H9 (cell line): ENCODE data around the gene NCOA1. TPM values are rescaled to one million over a fixed set of nuclear protein-coding genes. Genes with fewer than 3 reads are reported as not detected.

Source experiments
- DNase-seq: peaks from one replicate; pipeline ENCODE4 v3.0.0-alpha.2; 2017
- H2AFZ ChIP-seq: one replicate; pipeline ENCODE4 v1.6.1; 2013; ENCODE audit warnings: mild to moderate bottlenecking, low read length, control low read depth, moderate library complexity
- H2AK5ac ChIP-seq: 2 replicates; pipeline ENCODE4 v1.6.1; 2013; ENCODE audit warnings: low read length, control low read depth, mixed read lengths; ENCODE audit not compliant: insufficient read length
- H2BK120ac ChIP-seq: one replicate; pipeline ENCODE4 v1.6.1; 2013; ENCODE audit warnings: low read depth, mild to moderate bottlenecking, low read length, control low read depth, inconsistent platforms; ENCODE audit not compliant: poor library complexity, severe bottlenecking
- H2BK12ac ChIP-seq: 2 replicates; pipeline ENCODE4 v1.6.1; 2013; ENCODE audit warnings: low read length, control low read depth, mixed read lengths, low read depth; ENCODE audit not compliant: insufficient read length
- H2BK15ac ChIP-seq: 2 replicates; pipeline ENCODE4 v1.6.1; 2013; ENCODE audit warnings: low read depth, low read length, control low read depth
- H2BK20ac ChIP-seq: one replicate; pipeline ENCODE4 v1.6.1; 2013; ENCODE audit warnings: low read depth, mild to moderate bottlenecking, low read length, control low read depth, inconsistent platforms; ENCODE audit not compliant: poor library complexity, severe bottlenecking
- H2BK5ac ChIP-seq: 2 replicates; pipeline ENCODE4 v1.6.1; 2013; ENCODE audit warnings: low read length, control low read depth, mixed read lengths; ENCODE audit not compliant: insufficient read length
- H3K14ac ChIP-seq: 2 replicates; pipeline ENCODE4 v1.6.1; 2013; ENCODE audit warnings: low read length, control low read depth; ENCODE audit not compliant: insufficient read depth
- H3K18ac ChIP-seq: 2 replicates; pipeline ENCODE4 v1.6.1; 2013; ENCODE audit warnings: low read depth, mild to moderate bottlenecking, mixed read lengths, low read length, control low read depth; ENCODE audit not compliant: insufficient read length
- H3K23ac ChIP-seq: 2 replicates; pipeline ENCODE4 v1.6.1; 2013; ENCODE audit warnings: low read length, control low read depth, mixed read lengths, low read depth; ENCODE audit not compliant: insufficient read length
- H3K23me2 ChIP-seq: 2 replicates; pipeline ENCODE4 v1.6.1; 2013; ENCODE audit warnings: low read depth, mild to moderate bottlenecking, mixed read lengths, low read length, control low read depth; ENCODE audit not compliant: insufficient read length, poor library complexity, severe bottlenecking
- H3K27ac ChIP-seq: 2 replicates; pipeline ENCODE4 v1.5.1; 2013; ENCODE audit warnings: low read length, control low read depth, mixed read lengths, low read depth; ENCODE audit not compliant: insufficient read length
- H3K27me3 ChIP-seq: 2 replicates; pipeline ENCODE4 v1.6.1; 2013; ENCODE audit warnings: low read length, control low read depth, inconsistent platforms; ENCODE audit not compliant: insufficient read depth
- H3K4ac ChIP-seq: 2 replicates; pipeline ENCODE4 v1.6.1; 2013; ENCODE audit warnings: low read depth, mild to moderate bottlenecking, control low read depth, inconsistent platforms, low read length, moderate library complexity
- H3K4me1 ChIP-seq: 2 replicates; pipeline ENCODE4 v1.6.1; 2013; ENCODE audit warnings: low read length, control low read depth, inconsistent platforms; ENCODE audit not compliant: insufficient read depth
- H3K4me2 ChIP-seq: 2 replicates; pipeline ENCODE4 v1.6.1; 2013; ENCODE audit warnings: low read length, control low read depth, mixed read lengths; ENCODE audit not compliant: insufficient read length, insufficient read depth
- H3K56ac ChIP-seq: 2 replicates; pipeline ENCODE4 v1.6.1; 2013; ENCODE audit warnings: low read depth, mild to moderate bottlenecking, mixed read lengths, low read length, control low read depth; ENCODE audit not compliant: insufficient read length
- H3K79me1 ChIP-seq: 2 replicates; pipeline ENCODE4 v1.6.1; 2013; ENCODE audit warnings: low read depth, mild to moderate bottlenecking, moderate library complexity, low read length, control low read depth, inconsistent platforms; ENCODE audit not compliant: insufficient read depth, poor library complexity, severe bottlenecking
- H3K79me2 ChIP-seq: 2 replicates; pipeline ENCODE4 v1.6.1; 2013; ENCODE audit warnings: low read length, control low read depth, inconsistent platforms; ENCODE audit not compliant: insufficient read depth
- H3K9ac ChIP-seq: 2 replicates; pipeline ENCODE4 v1.6.1; 2013; ENCODE audit warnings: low read length, control low read depth, mixed read lengths; ENCODE audit not compliant: insufficient read length; ENCODE audit errors: extremely low read depth
- H3K9me3 ChIP-seq: one replicate; pipeline ENCODE4 v1.6.1; 2013; ENCODE audit warnings: low read depth, low read length, inconsistent platforms; ENCODE audit not compliant: control insufficient read depth
- H3T11ph ChIP-seq: one replicate; pipeline ENCODE4 v1.6.1; 2013; ENCODE audit warnings: mild to moderate bottlenecking, low read length, control low read depth, inconsistent platforms
- H4K20me1 ChIP-seq: one replicate; pipeline ENCODE4 v1.6.1; 2013; ENCODE audit not compliant: control insufficient read depth, insufficient read length, insufficient read depth
- H4K5ac ChIP-seq: 2 replicates; pipeline ENCODE4 v1.6.1; 2013; ENCODE audit warnings: low read depth, mild to moderate bottlenecking, mixed read lengths, low read length, control low read depth; ENCODE audit not compliant: insufficient read length
- H4K8ac ChIP-seq: replicated peaks from 2 replicates; pipeline ENCODE4 v1.6.1; 2013; ENCODE audit warnings: low read length, control low read depth, mixed read lengths, low read depth; ENCODE audit not compliant: insufficient read length
- H4K91ac ChIP-seq: 2 replicates; pipeline ENCODE4 v1.6.1; 2013; ENCODE audit warnings: low read depth, mild to moderate bottlenecking, moderate library complexity, mixed read lengths, low read length, control low read depth; ENCODE audit not compliant: insufficient read length
- H3K27ac Mint-ChIP-seq, 3 experiments: 2 replicates in 2 of 3; 3 replicates in 1 of 3; pipeline ENCODE4 v1.8.0; 2020 to 2021; ENCODE audit warnings: mixed read lengths in 3 of 3, mild to moderate bottlenecking in 1 of 3, moderate library complexity in 1 of 3
- H3K27me3 Mint-ChIP-seq: 2 replicates; pipeline ENCODE4 v1.8.0; 2021; ENCODE audit warnings: low read depth, mild to moderate bottlenecking, moderate library complexity, mixed read lengths
- H3K36me3 Mint-ChIP-seq, 3 experiments: 2 replicates in 2 of 3; 3 replicates in 1 of 3; pipeline ENCODE4 v1.8.0; 2020 to 2021; ENCODE audit warnings: low read depth in 3 of 3, mixed read lengths in 3 of 3; ENCODE audit not compliant: insufficient read depth in 1 of 3
- H3K4me1 Mint-ChIP-seq, 2 experiments: 2 replicates each; pipeline ENCODE4 v1.8.0; 2020; ENCODE audit warnings: mixed read lengths in 2 of 2
- H3K4me3 Mint-ChIP-seq, 2 experiments: 2 replicates in 1 of 2; 3 replicates in 1 of 2; pipeline ENCODE4 v1.8.0; 2020 to 2021; ENCODE audit warnings: mild to moderate bottlenecking in 2 of 2, mixed read lengths in 2 of 2, moderate library complexity in 1 of 2
- H3K9me3 Mint-ChIP-seq, 2 experiments: 2 replicates in 1 of 2; 3 replicates in 1 of 2; pipeline ENCODE4 v1.8.0; 2020; ENCODE audit warnings: mild to moderate bottlenecking in 2 of 2, mixed read lengths in 2 of 2, moderate library complexity in 1 of 2
- CTCF ChIP-seq: fragments of 200-600 bp; sonication (generic); conservative IDR thresholded peaks from 3 replicates; pipeline ENCODE4 v1.8.0; 2021; ENCODE audit warnings: antibody characterized with exemption, mild to moderate bottlenecking
- WGBS: extraction: QIAGEN DNeasy Blood & Tissue Kit; methylation state at CpG from one replicate; pipeline ENCODE4 v1.1.7; 2013; ENCODE audit warnings: missing lambda C conversion rate, low lambda C conversion rate, mixed read lengths; ENCODE audit not compliant: insufficient read length; ENCODE audit errors: extremely low coverage; 5-methylcytosine and 5-hydroxymethylcytosine counted together
- total RNA-seq: library from RNA; stranded (reverse); gene quantifications from 2 replicates; pipeline ENCODE4 v1.2.1, GENCODE V29; 2021

Gene NCOA1
- total RNA-seq, 1 experiment from 2014 or later, result 14.8 TPM

- H3K14ac ChIP-seq, result no peak overlapping the region
- H3K27ac ChIP-seq, result no peak overlapping the region
- no peak overlapping the region for H3K23ac ChIP-seq
- WGBS, result no CpG with 5 or more reads among the region's 1 CpG
- H3K56ac ChIP-seq, result no peak overlapping the region
- DNase-seq, result no peak
- H3T11ph ChIP-seq, result no peak overlapping the region
- no peak overlapping the region for H3K4ac ChIP-seq
- TF ChIP-seq CTCF, result no peak
- H2BK12ac ChIP-seq, result no peak overlapping the region
- H3K18ac ChIP-seq, result no peak overlapping the region
- H4K20me1 ChIP-seq, result no peaks in the 10 kb centered on the region
- no peak overlapping the region for H2BK15ac ChIP-seq
- no peak overlapping the region for H2AK5ac ChIP-seq
- H4K5ac ChIP-seq, result no peak overlapping the region
- H2AFZ ChIP-seq, result no peak overlapping the region
- H3K36me3 Mint-ChIP-seq, result no peaks in the 10 kb centered on the region
- H3K4me2 ChIP-seq, result no peak overlapping the region
- H2BK5ac ChIP-seq, result no peak overlapping the region
- H2BK120ac ChIP-seq, result no peak overlapping the region
- H3K4me1 Mint-ChIP-seq, result peaks cover 5 to 6% of the 10 kb centered on the region in 2 experiments
- no peaks in the 10 kb centered on the region for H3K79me1 ChIP-seq
- H3K9me3 ChIP-seq, result no peaks in the 10 kb centered on the region
- no peaks in the 10 kb centered on the region for H3K9me3 Mint-ChIP-seq
- H3K23me2 ChIP-seq, result no peaks in the 10 kb centered on the region
- no peak overlapping the region for H3K27ac Mint-ChIP-seq
- H3K27me3 Mint-ChIP-seq, result no peaks in the 10 kb centered on the region
- no peak overlapping the region for H2BK20ac ChIP-seq
- H3K4me1 ChIP-seq, result no peaks in the 10 kb centered on the region; the same call in 1 of the 2 replicates
- no peak overlapping the region for H4K8ac ChIP-seq
- H3K4me3 Mint-ChIP-seq, result no peak overlapping the region
- H3K9ac ChIP-seq, result no peak overlapping the region
- H3K79me2 ChIP-seq, result no peaks in the 10 kb centered on the region
- H4K91ac ChIP-seq, result no peak overlapping the region
- H3K27me3 ChIP-seq, result no peaks in the 10 kb centered on the region
These were observed 134.7 kb downstream of the NCOA1 start for GRCh38 chr2:24625728-24626127.
